Measurements from ENCODE around the gene ACP5. TPM values are rescaled to one million over a fixed set of nuclear protein-coding genes. Genes with fewer than 3 reads are reported as not detected.

Gene ACP5
- total and polyA plus RNA-seq, 10 of the 15 experiments (the other 5 are each of a cell fraction or from before 2014, with no cell fraction given): 1.0 to 73.4 (median 36.8) TPM

DNA sequence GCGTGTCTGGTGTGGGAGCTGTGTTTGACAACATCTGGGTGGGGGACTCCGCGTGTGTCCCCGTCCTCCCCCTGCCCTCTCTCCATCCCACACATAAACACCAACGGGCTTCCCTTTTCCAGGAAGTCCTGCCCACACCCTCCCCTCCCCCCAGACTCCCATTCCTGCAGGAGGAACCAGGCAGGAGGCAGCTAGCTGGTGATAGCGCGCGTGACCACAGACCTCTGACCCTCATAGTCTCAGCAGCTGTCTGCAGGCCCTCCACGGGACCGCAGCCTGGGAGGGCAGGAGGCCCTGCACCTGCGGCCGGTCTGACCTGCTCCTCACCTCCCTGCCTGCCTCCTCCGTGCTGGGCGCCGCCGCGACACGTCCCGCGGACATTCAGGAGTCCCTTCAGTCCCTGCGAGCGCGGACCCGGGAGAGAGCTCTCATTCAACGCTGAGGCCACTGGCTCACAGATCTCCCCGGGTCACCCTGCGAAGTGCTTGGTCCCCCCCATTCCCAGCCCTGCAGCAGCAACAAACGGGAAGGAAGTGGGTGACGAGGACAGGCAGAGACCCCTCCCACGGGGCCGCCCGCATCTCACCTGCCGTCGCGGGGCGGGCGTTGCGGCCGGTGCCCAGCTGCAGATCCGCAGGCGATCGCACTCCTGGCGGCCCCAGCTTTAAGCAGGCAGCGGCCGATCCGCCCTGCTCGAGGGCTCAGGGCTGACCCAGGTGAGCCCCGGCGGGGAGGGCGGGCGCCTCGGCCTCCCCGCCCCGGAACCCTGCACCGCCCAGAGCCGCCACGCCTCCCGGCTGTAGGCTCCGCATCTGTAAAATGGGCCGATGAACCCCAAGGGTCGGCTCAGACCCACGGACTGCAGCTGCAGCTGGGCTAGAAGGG, 1.1 kb upstream of the ACP5 start (continued):
- TF ChIP-seq, protein P1, sequence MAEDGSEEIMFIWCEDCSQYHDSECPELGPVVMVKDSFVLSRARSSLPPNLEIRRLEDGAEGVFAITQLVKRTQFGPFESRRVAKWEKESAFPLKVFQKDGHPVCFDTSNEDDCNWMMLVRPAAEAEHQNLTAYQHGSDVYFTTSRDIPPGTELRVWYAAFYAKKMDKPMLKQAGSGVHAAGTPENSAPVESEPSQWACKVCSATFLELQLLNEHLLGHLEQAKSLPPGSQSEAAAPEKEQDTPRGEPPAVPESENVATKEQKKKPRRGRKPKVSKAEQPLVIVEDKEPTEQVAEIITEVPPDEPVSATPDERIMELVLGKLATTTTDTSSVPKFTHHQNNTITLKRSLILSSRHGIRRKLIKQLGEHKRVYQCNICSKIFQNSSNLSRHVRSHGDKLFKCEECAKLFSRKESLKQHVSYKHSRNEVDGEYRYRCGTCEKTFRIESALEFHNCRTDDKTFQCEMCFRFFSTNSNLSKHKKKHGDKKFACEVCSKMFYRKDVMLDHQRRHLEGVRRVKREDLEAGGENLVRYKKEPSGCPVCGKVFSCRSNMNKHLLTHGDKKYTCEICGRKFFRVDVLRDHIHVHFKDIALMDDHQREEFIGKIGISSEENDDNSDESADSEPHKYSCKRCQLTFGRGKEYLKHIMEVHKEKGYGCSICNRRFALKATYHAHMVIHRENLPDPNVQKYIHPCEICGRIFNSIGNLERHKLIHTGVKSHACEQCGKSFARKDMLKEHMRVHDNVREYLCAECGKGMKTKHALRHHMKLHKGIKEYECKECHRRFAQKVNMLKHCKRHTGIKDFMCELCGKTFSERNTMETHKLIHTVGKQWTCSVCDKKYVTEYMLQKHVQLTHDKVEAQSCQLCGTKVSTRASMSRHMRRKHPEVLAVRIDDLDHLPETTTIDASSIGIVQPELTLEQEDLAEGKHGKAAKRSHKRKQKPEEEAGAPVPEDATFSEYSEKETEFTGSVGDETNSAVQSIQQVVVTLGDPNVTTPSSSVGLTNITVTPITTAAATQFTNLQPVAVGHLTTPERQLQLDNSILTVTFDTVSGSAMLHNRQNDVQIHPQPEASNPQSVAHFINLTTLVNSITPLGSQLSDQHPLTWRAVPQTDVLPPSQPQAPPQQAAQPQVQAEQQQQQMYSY (CRISPR knock-in tag; IDR thresholded peaks at IDR 0.05): no peak
- TF ChIP-seq MTA2 (IDR thresholded peaks at IDR 0.05; ENCODE audit: low read depth) (peak; percentile 21; the same call in 1 of the 2 replicates), MTA3 (IDR thresholded peaks at IDR 0.05; ENCODE audit: borderline replicate concordance, low read length) (no peak), SMARCA5 (IDR thresholded peaks at IDR 0.05) (peak; percentile 89), KLF5 (IDR thresholded peaks at IDR 0.05; ENCODE audit: partially characterized antibody) (no peak), NR2F1 (conservative IDR thresholded peaks at IDR 0.05) (peak; percentile 92), CHD4 (IDR thresholded peaks at IDR 0.05) (no peak), DPF2 (IDR thresholded peaks at IDR 0.05) (0 out of 2 replicates have a peak, but pooled peaks have one; percentile 51), ETV6 (conservative IDR thresholded peaks at IDR 0.05 in 1 of 2, IDR thresholded peaks at IDR 0.05 in 1 of 2; ENCODE audit: borderline replicate concordance in 1 of 2, low read depth in 1 of 2) (no peak), SMC3 (IDR thresholded peaks at IDR 0.05; ENCODE audit: borderline replicate concordance, low read length) (no peak), LARP7 (IDR thresholded peaks at IDR 0.05) (peak; percentile 69), GATAD2B (conservative IDR thresholded peaks at IDR 0.05; ENCODE audit: low read depth) (peak; percentile 41), RUNX3 (IDR thresholded peaks at IDR 0.05; ENCODE audit: low read length) (peak; percentile 60), BHLHE40 (IDR thresholded peaks at IDR 0.05; ENCODE audit: borderline replicate concordance in 1 of 2, low read depth in 2 of 2, low read length in 1 of 2) (peak in 1 of 2 experiments; percentile 61; a peak in 2 of 4 replicates), POLR2A (IDR thresholded peaks at IDR 0.05; ENCODE audit: low read depth, low read length) (peak; percentile 68), SPI1 (IDR thresholded peaks at IDR 0.05; ENCODE audit: borderline replicate concordance, insufficient read depth, low read depth, low read length) (no peak), ZNF217 (IDR thresholded peaks at IDR 0.05) (peak; percentile 77)
- TF ChIP-seq, protein P2, sequence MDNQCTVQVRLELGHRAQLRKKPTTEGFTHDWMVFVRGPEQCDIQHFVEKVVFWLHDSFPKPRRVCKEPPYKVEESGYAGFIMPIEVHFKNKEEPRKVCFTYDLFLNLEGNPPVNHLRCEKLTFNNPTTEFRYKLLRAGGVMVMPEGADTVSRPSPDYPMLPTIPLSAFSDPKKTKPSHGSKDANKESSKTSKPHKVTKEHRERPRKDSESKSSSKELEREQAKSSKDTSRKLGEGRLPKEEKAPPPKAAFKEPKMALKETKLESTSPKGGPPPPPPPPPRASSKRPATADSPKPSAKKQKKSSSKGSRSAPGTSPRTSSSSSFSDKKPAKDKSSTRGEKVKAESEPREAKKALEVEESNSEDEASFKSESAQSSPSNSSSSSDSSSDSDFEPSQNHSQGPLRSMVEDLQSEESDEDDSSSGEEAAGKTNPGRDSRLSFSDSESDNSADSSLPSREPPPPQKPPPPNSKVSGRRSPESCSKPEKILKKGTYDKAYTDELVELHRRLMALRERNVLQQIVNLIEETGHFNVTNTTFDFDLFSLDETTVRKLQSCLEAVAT (IDR thresholded peaks at IDR 0.05): 0 out of 2 replicates have a peak, but pooled peaks have one; percentile 18
- TF ChIP-seq, protein P3, sequence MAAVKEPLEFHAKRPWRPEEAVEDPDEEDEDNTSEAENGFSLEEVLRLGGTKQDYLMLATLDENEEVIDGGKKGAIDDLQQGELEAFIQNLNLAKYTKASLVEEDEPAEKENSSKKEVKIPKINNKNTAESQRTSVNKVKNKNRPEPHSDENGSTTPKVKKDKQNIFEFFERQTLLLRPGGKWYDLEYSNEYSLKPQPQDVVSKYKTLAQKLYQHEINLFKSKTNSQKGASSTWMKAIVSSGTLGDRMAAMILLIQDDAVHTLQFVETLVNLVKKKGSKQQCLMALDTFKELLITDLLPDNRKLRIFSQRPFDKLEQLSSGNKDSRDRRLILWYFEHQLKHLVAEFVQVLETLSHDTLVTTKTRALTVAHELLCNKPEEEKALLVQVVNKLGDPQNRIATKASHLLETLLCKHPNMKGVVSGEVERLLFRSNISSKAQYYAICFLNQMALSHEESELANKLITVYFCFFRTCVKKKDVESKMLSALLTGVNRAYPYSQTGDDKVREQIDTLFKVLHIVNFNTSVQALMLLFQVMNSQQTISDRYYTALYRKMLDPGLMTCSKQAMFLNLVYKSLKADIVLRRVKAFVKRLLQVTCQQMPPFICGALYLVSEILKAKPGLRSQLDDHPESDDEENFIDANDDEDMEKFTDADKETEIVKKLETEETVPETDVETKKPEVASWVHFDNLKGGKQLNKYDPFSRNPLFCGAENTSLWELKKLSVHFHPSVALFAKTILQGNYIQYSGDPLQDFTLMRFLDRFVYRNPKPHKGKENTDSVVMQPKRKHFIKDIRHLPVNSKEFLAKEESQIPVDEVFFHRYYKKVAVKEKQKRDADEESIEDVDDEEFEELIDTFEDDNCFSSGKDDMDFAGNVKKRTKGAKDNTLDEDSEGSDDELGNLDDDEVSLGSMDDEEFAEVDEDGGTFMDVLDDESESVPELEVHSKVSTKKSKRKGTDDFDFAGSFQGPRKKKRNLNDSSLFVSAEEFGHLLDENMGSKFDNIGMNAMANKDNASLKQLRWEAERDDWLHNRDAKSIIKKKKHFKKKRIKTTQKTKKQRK (IDR thresholded peaks at IDR 0.05; ENCODE audit: low read depth, low read length): no peak
- TF ChIP-seq, protein P4, sequence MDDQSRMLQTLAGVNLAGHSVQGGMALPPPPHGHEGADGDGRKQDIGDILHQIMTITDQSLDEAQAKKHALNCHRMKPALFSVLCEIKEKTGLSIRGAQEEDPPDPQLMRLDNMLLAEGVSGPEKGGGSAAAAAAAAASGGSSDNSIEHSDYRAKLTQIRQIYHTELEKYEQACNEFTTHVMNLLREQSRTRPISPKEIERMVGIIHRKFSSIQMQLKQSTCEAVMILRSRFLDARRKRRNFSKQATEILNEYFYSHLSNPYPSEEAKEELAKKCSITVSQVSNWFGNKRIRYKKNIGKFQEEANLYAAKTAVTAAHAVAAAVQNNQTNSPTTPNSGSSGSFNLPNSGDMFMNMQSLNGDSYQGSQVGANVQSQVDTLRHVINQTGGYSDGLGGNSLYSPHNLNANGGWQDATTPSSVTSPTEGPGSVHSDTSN (IDR thresholded peaks at IDR 0.05; ENCODE audit: insufficient replicate concordance, low read depth, low read length): no peak
